Measurements from ENCODE around the gene DSTYK.

GRCh38 chr1:205236526-205236925 is 25.0 kb upstream of the DSTYK start:
- TF ChIP-seq POLR2A (IDR thresholded peaks at IDR 0.05; ENCODE audit: low read length), result no peak
- TF ChIP-seq GATA1 (IDR thresholded peaks at IDR 0.05; ENCODE audit: low read depth, low read length), result no peak
